HG03097 (cell line): ENCODE data around the gene CTDNEP1.

Experiments
- ATAC-seq: cut with Tn5 transposase; IDR thresholded peaks from one replicate; pipeline ENCODE4 v1.9.1; 2021; ENCODE audit not compliant: unreplicated experiment, low FRiP score

The CTDNEP1 gene

GRCh38 chr17:7251661-7252175 lies at the start of gene CTDNEP1:
Gene CTDNEP1, minus strand, starts transcription at chr17:7251734. Its CDS starts 438 bp downstream, at chr17:7251296.
- peak; percentile 84 for ATAC-seq

- ATAC-seq, result no peak
Observed at GRCh38 chr17:7296189-7296861, 44.8 kb upstream of the CTDNEP1 start.

GRCh38 chr17:7295230-7296180 lies 44.0 kb upstream of the CTDNEP1 start:
- no peak for ATAC-seq

- peak; percentile 36 for ATAC-seq
Observed at GRCh38 chr17:7294614-7295153, 43.1 kb upstream of the CTDNEP1 start, which contains the start of gene YBX2. Gene YBX2, minus strand, starts transcription at chr17:7294639. Its CDS starts 139 bp downstream, at chr17:7294500.

GRCh38 chr17:7293816-7294613 lies 42.5 kb upstream of the CTDNEP1 start:
- ATAC-seq, result no peak

GRCh38 chr17:7293159-7293558 lies 41.6 kb upstream of the CTDNEP1 start:
- ATAC-seq, result no peak

- ATAC-seq, result no peak
Observed at GRCh38 chr17:7292729-7293128, 41.2 kb upstream of the CTDNEP1 start.

- no peak for ATAC-seq
Observed at GRCh38 chr17:7292194-7292593, 40.7 kb upstream of the CTDNEP1 start.

- no peak for ATAC-seq
Observed at GRCh38 chr17:7290685-7291084, 39.2 kb upstream of the CTDNEP1 start.

- no peak for ATAC-seq
Observed at GRCh38 chr17:7290166-7290565, 38.6 kb upstream of the CTDNEP1 start.

- ATAC-seq, result no peak
Observed at GRCh38 chr17:7289256-7290032, 37.9 kb upstream of the CTDNEP1 start.

GRCh38 chr17:7285679-7286078 lies 34.1 kb upstream of the CTDNEP1 start:
- ATAC-seq, result no peak

GRCh38 chr17:7284911-7285310 lies 33.4 kb upstream of the CTDNEP1 start:
- no peak for ATAC-seq

GRCh38 chr17:7283471-7284216 lies 32.1 kb upstream of the CTDNEP1 start:
- ATAC-seq, result no peak

GRCh38 chr17:7282752-7283321 lies 31.3 kb upstream of the CTDNEP1 start:
- no peak for ATAC-seq

- no peak for ATAC-seq
Observed at GRCh38 chr17:7281953-7282751, 30.6 kb upstream of the CTDNEP1 start.

GRCh38 chr17:7281074-7281952 lies 29.8 kb upstream of the CTDNEP1 start, which contains the start of gene SLC2A4:
Gene SLC2A4, plus strand, starts transcription at chr17:7281718. Its CDS starts 217 bp downstream, at chr17:7281935.
- no peak for ATAC-seq
